ENCODE measurements around the gene CYBA.
"Not testable (repeated sequence)": the region's sequence is repeated elsewhere in the genome, so short reads cannot be mapped to it uniquely, and the experiment has no call there.

Gene CYBA

DNA sequence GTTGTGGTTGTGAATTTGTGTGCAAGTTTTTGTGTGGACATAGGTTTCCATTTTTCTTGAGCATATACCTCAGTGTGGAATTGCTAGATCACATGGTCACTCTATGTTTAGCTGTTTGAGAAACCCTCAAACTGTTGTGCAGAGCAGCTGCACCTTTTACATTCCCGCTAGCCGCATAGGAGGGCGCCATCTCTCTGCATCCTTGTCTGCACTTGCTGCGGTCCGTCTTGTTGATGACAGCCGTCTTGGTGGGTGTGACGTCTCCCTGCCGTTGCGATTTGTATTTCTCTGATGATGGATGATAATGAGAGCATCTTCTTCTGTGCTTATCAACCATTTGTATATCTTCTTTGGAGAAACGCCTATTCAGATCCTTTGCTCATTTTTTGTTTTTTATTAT lies 37.6 kb downstream of the CYBA start:
- no peaks in the 10 kb centered on the region for H3K27me3 ChIP-seq (ENCODE audit: insufficient read depth, poor library complexity, severe bottlenecking)
- no peak overlapping the region for H3K27ac ChIP-seq (ENCODE audit: poor library complexity, severe bottlenecking)
- TF ChIP-seq, protein P1, sequence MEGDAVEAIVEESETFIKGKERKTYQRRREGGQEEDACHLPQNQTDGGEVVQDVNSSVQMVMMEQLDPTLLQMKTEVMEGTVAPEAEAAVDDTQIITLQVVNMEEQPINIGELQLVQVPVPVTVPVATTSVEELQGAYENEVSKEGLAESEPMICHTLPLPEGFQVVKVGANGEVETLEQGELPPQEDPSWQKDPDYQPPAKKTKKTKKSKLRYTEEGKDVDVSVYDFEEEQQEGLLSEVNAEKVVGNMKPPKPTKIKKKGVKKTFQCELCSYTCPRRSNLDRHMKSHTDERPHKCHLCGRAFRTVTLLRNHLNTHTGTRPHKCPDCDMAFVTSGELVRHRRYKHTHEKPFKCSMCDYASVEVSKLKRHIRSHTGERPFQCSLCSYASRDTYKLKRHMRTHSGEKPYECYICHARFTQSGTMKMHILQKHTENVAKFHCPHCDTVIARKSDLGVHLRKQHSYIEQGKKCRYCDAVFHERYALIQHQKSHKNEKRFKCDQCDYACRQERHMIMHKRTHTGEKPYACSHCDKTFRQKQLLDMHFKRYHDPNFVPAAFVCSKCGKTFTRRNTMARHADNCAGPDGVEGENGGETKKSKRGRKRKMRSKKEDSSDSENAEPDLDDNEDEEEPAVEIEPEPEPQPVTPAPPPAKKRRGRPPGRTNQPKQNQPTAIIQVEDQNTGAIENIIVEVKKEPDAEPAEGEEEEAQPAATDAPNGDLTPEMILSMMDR (IDR thresholded peaks at IDR 0.05; ENCODE audit: poor library complexity, severe bottlenecking): no peak
- H3K4me3 ChIP-seq (ENCODE audit: severe bottlenecking): no peak overlapping the region
- H3K4me1 ChIP-seq (ENCODE audit: insufficient read depth, poor library complexity, severe bottlenecking): no peaks in the 10 kb centered on the region
- H3K9me3 ChIP-seq (ENCODE audit: severe bottlenecking): no peaks in the 10 kb centered on the region
- DNase-seq (ENCODE audit: low spot score): no peak
- peaks cover 43% of the 10 kb centered on the region for H3K36me3 ChIP-seq (ENCODE audit: low read depth)
- no peak for ATAC-seq (ENCODE audit: low read depth)

DNA sequence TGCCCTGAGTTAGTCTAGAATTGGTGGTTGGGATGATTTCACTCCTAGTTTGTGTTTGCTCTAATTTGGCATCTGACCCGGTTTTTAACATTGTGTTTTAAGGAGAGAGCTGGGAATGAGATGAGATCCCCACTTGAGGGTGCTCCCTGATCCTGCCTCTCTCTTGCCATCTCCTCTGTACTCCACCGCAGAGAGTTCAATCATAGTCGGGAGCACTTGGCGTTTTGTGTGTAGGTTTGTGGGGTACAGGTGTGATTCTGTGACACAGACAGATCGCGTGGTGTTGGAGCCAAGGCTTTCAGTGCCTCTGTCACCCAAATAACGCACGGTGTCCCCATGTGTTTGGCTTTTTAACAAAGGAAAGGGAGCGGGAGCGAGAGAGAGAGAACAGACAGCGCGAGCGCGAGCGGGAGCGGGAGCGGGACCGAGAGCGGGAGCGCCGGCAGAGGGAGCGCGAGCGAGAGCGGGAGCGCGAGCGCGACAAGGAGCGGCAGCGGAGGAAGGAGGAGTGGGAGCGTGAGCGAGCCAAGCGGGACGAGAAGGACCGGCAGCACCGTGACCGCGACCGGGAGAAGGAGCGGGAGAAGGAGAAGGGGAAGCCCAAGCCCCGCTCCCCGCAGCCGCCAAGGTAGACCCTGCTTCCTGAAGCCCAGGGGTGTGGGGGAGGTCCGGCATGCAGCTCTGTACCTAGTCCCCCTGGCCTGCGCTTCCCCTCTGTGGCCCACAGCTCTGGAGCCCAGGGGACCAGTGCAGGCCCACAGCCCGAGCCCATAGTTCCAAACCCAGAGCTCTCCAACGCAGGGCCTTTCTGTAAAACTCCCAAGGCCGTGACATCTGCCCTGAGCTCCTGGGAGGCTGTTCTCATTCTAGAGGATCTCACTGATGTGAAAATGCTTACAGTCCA lies 39.7 kb downstream of the CYBA start:
- no peak overlapping the region for H3K4me3 ChIP-seq (ENCODE audit: severe bottlenecking)

DNA sequence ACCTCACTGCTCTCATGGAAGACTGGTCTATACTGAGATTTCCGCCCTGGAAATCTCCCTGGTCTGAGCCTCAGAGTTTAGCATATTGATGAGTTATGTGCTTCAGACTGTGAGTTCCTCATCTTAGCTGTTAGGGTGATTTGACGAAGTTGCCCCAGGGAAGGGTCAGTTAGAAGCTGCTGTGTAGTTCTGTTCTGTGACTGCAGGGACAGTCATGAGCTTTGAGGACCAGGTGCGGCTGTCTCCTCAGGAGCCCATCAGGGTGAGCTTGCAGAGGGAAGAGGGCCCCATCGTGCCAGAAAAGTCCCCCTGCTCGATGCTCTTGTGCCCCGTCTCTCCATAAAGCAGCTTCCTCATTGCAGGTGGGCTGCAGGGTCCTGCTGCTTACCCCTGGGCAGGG lies 40.8 kb downstream of the CYBA start:
- Histone ChIP-seq H3K4me1 (ENCODE audit: insufficient read depth, poor library complexity, severe bottlenecking) (no peaks in the 10 kb centered on the region), H3K27me3 (ENCODE audit: insufficient read depth, poor library complexity, severe bottlenecking) (no peaks in the 10 kb centered on the region), H3K9me3 (ENCODE audit: severe bottlenecking) (no peaks in the 10 kb centered on the region), H3K36me3 (ENCODE audit: low read depth) (peaks cover 56% of the 10 kb centered on the region), H3K4me3 (ENCODE audit: severe bottlenecking) (no peak overlapping the region), H3K27ac (ENCODE audit: poor library complexity, severe bottlenecking) (no peak overlapping the region)
- DNase-seq (ENCODE audit: low spot score): no peak
- TF ChIP-seq, protein P1 (IDR thresholded peaks at IDR 0.05; ENCODE audit: poor library complexity, severe bottlenecking): no peak
- ATAC-seq (ENCODE audit: low read depth): no peak

More for the DNA sequence above, 39.7 kb downstream of the CYBA start:
- Histone ChIP-seq H3K4me1 (ENCODE audit: insufficient read depth, poor library complexity, severe bottlenecking) (no peaks in the 10 kb centered on the region), H3K9me3 (ENCODE audit: severe bottlenecking) (no peaks in the 10 kb centered on the region), H3K27ac (ENCODE audit: poor library complexity, severe bottlenecking) (no peak overlapping the region), H3K36me3 (ENCODE audit: low read depth) (peaks cover 47% of the 10 kb centered on the region), H3K27me3 (ENCODE audit: insufficient read depth, poor library complexity, severe bottlenecking) (no peaks in the 10 kb centered on the region)
- DNase-seq (ENCODE audit: low spot score): no peak
- TF ChIP-seq, protein P1 (IDR thresholded peaks at IDR 0.05; ENCODE audit: poor library complexity, severe bottlenecking): no peak
- ATAC-seq (ENCODE audit: low read depth): no peak

DNA sequence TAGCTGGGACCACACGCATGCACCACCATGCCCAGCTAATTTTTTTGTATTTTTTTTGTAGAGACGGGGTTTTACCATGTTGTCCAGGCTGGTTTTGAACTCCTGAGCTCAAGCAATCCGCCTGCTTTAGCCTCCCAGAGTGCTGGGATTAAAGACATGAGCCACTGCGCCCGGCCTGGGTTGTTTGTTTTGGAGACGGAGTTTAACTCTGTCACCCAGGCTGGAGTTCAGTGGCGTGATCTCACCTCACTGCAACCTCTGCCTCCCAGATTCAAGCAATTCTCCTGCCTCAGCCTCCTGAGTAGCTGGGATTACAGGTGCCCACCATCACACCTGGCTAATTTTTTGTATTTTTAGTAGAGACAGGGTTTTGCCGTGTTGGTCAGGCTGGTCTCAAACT lies 41.4 kb downstream of the CYBA start:
- not testable (repeated sequence) for H3K27ac ChIP-seq (ENCODE audit: poor library complexity, severe bottlenecking); H3K27me3 ChIP-seq (ENCODE audit: insufficient read depth, poor library complexity, severe bottlenecking); H3K4me3 ChIP-seq (ENCODE audit: severe bottlenecking); ATAC-seq (ENCODE audit: low read depth); H3K9me3 ChIP-seq (ENCODE audit: severe bottlenecking); DNase-seq (ENCODE audit: low spot score); H3K4me1 ChIP-seq (ENCODE audit: insufficient read depth, poor library complexity, severe bottlenecking)
- peaks cover 56% of the 10 kb centered on the region for H3K36me3 ChIP-seq (ENCODE audit: low read depth)

DNA sequence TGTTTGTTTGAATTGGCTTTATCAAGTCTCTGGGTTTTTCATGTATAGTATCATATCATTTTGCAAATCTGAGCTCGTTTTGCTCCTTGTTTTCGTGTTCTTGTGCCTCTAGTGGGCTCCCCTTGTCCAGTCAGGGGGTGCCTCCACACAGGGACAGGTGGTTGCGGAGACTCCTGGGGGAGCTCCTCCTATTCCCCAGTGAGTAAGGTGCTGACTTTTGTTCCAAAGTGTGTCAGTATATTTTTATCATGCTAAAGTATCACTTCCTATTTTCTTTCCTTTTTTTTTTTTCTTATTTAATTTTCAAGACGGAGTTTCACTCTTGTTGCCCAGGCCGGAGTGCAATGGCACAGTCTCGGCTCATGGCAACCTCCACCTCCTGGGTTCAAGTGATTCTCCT lies 42.8 kb downstream of the CYBA start:
- DNase-seq (ENCODE audit: low spot score): no peak
- Histone ChIP-seq H3K9me3 (ENCODE audit: severe bottlenecking) (no peaks in the 10 kb centered on the region), H3K36me3 (ENCODE audit: low read depth) (peaks cover 54% of the 10 kb centered on the region), H3K4me3 (ENCODE audit: severe bottlenecking) (no peak overlapping the region), H3K4me1 (ENCODE audit: insufficient read depth, poor library complexity, severe bottlenecking) (no peaks in the 10 kb centered on the region), H3K27me3 (ENCODE audit: insufficient read depth, poor library complexity, severe bottlenecking) (no peaks in the 10 kb centered on the region), H3K27ac (ENCODE audit: poor library complexity, severe bottlenecking) (no peak overlapping the region)
- ATAC-seq (ENCODE audit: low read depth): no peak
- TF ChIP-seq, protein P1 (IDR thresholded peaks at IDR 0.05; ENCODE audit: poor library complexity, severe bottlenecking): no peak

Data from RWPE2 (cell line).